ENCODE measurements around the gene MAD1L1.

MAD1L1 gene

GRCh38 chr7:2019711-2020511 lies 212.8 kb downstream of the MAD1L1 start:
- H3K27me3 ChIP-seq (ENCODE audit: insufficient read depth, low read length) = no peaks in the 10 kb centered on the region
- H3K36me3 ChIP-seq (ENCODE audit: insufficient read depth, low read depth, low read length) = no peaks in the 10 kb centered on the region; the same call in 1 of the 2 replicates
- no peak overlapping the region for H3K27ac ChIP-seq (ENCODE audit: low read length)
- H3K4me1 ChIP-seq (ENCODE audit: insufficient read depth, low read length) = no peaks in the 10 kb centered on the region
- H3K9me3 ChIP-seq (ENCODE audit: insufficient read depth, low read depth, low read length) = peaks cover 2% of the 10 kb centered on the region; the same call in 1 of the 2 replicates
- H3K9ac ChIP-seq (ENCODE audit: low read depth, low read length) = no peak overlapping the region
- no peak overlapping the region for H3K4me3 ChIP-seq (ENCODE audit: low read length)

GRCh38 chr7:2019461-2019710 lies 213.4 kb downstream of the MAD1L1 start:
- Histone ChIP-seq H3K9ac (ENCODE audit: low read depth, low read length) (no peak overlapping the region), H3K27ac (ENCODE audit: low read length) (no peak overlapping the region)

GRCh38 chr7:2018569-2019460 lies 213.9 kb downstream of the MAD1L1 start:
- H3K27me3 ChIP-seq (ENCODE audit: insufficient read depth, low read length) = no peaks in the 10 kb centered on the region
- H3K9ac ChIP-seq (ENCODE audit: low read depth, low read length) = no peak overlapping the region
- H3K27ac ChIP-seq (ENCODE audit: low read length) = no peak overlapping the region
- no peaks in the 10 kb centered on the region for H3K36me3 ChIP-seq (ENCODE audit: insufficient read depth, low read depth, low read length)
- no peak overlapping the region for H3K4me3 ChIP-seq (ENCODE audit: low read length)
- H3K9me3 ChIP-seq (ENCODE audit: insufficient read depth, low read depth, low read length) = no peaks in the 10 kb centered on the region
- H3K4me1 ChIP-seq (ENCODE audit: insufficient read depth, low read length) = no peaks in the 10 kb centered on the region

More at GRCh38 chr7:2019461-2019710, 213.4 kb downstream of the MAD1L1 start:
- no peaks in the 10 kb centered on the region for H3K9me3 ChIP-seq (ENCODE audit: insufficient read depth, low read depth, low read length)
- no peaks in the 10 kb centered on the region for H3K36me3 ChIP-seq (ENCODE audit: insufficient read depth, low read depth, low read length)
- H3K4me1 ChIP-seq (ENCODE audit: insufficient read depth, low read length) = no peaks in the 10 kb centered on the region
- no peak overlapping the region for H3K4me3 ChIP-seq (ENCODE audit: low read length)
- no peaks in the 10 kb centered on the region for H3K27me3 ChIP-seq (ENCODE audit: insufficient read depth, low read length)

DNA sequence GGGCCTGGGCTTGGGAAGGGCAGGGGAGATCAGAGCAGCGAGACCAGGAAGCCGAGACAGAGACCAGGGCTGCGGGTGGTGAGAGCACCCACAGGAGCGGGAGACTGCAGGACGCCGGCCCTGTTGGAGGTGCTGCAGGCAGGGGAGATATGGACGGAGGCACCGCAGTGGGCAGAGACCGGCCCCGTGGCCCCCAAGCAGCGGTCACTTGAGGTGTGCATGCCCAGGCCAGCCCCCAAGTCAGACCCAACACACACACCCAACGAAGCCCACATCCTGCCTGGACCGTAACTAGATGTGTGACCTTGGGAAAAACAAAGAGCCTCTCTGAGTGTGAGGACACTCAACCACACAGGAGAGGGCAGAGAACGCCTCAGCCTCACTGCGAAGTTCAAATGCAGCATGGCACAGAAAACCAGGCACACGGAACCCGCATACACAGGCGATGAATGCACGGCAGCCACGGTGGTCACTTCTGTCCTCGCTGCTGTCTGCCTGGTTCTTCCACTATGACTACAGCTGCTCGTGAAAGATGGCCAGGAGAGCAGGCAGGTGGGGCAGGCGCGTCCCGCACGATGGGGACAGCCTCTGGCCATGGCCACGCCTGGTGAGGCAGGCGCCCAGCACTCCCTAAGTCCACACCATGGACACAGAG lies 214.7 kb downstream of the MAD1L1 start:
- H3K27ac ChIP-seq (ENCODE audit: low read length) = no peak overlapping the region
- no peak overlapping the region for H3K4me3 ChIP-seq (ENCODE audit: low read length)
- H3K9me3 ChIP-seq (ENCODE audit: insufficient read depth, low read depth, low read length) = no peaks in the 10 kb centered on the region
- H3K36me3 ChIP-seq (ENCODE audit: insufficient read depth, low read depth, low read length) = no peaks in the 10 kb centered on the region
- H3K4me1 ChIP-seq (ENCODE audit: insufficient read depth, low read length) = no peaks in the 10 kb centered on the region
- no peaks in the 10 kb centered on the region for H3K27me3 ChIP-seq (ENCODE audit: insufficient read depth, low read length)
- no peak overlapping the region for H3K9ac ChIP-seq (ENCODE audit: low read depth, low read length)

GRCh38 chr7:2017481-2017891 lies 215.3 kb downstream of the MAD1L1 start:
- Histone ChIP-seq H3K9ac (ENCODE audit: low read depth, low read length) (no peak overlapping the region), H3K9me3 (ENCODE audit: insufficient read depth, low read depth, low read length) (no peaks in the 10 kb centered on the region), H3K27ac (ENCODE audit: low read length) (no peak overlapping the region), H3K27me3 (ENCODE audit: insufficient read depth, low read length) (no peaks in the 10 kb centered on the region), H3K4me3 (ENCODE audit: low read length) (no peak overlapping the region), H3K4me1 (ENCODE audit: insufficient read depth, low read length) (no peaks in the 10 kb centered on the region), H3K36me3 (ENCODE audit: insufficient read depth, low read depth, low read length) (no peaks in the 10 kb centered on the region)

GRCh38 chr7:2016761-2017480 lies 215.8 kb downstream of the MAD1L1 start:
- Histone ChIP-seq H3K9ac (ENCODE audit: low read depth, low read length) (no peak overlapping the region), H3K27me3 (ENCODE audit: insufficient read depth, low read length) (no peaks in the 10 kb centered on the region), H3K4me1 (ENCODE audit: insufficient read depth, low read length) (no peaks in the 10 kb centered on the region), H3K27ac (ENCODE audit: low read length) (no peak overlapping the region), H3K4me3 (ENCODE audit: low read length) (no peak overlapping the region), H3K9me3 (ENCODE audit: insufficient read depth, low read depth, low read length) (no peaks in the 10 kb centered on the region), H3K36me3 (ENCODE audit: insufficient read depth, low read depth, low read length) (no peaks in the 10 kb centered on the region)

DNA sequence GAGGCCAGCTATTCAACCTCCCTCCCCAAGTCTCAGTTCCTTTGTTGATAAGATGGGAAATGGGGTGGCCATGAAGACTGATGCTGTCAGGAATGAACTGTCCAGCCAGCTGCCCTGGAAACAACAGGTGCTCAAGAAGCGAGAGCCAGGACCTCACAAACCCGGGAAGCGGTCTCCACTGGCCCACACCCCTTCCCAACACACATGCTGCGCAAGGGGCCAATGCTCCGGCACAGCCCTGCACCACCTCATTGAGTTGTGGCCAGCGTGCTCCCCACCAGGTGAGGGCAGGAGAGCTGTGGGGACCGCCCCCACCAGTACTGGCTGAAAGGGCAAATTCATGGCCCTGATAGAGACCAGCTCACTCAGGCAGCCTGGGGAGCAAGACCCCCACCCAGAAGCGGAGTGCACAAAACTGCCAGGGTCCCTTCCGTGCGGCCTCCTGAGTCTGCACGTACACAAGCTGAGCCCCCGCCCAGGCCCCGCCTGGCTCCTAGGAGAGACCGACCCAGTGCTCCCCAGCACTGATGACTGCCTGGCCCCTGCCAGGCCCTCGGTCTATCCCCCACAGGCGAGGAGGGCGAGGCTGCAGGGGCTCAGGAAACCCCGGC lies 216.6 kb downstream of the MAD1L1 start:
- no peaks in the 10 kb centered on the region for H3K4me1 ChIP-seq (ENCODE audit: insufficient read depth, low read length)
- no peaks in the 10 kb centered on the region for H3K27me3 ChIP-seq (ENCODE audit: insufficient read depth, low read length)
- H3K4me3 ChIP-seq (ENCODE audit: low read length) = no peak overlapping the region
- H3K27ac ChIP-seq (ENCODE audit: low read length) = no peak overlapping the region
- no peaks in the 10 kb centered on the region for H3K9me3 ChIP-seq (ENCODE audit: insufficient read depth, low read depth, low read length)
- H3K36me3 ChIP-seq (ENCODE audit: insufficient read depth, low read depth, low read length) = no peaks in the 10 kb centered on the region
- no peak overlapping the region for H3K9ac ChIP-seq (ENCODE audit: low read depth, low read length)

- no peaks in the 10 kb centered on the region for H3K27me3 ChIP-seq (ENCODE audit: insufficient read depth, low read length)
- no peak overlapping the region for H3K27ac ChIP-seq (ENCODE audit: low read length)
- no peak overlapping the region for H3K4me3 ChIP-seq (ENCODE audit: low read length)
- H3K9ac ChIP-seq (ENCODE audit: low read depth, low read length) = no peak overlapping the region
- no peaks in the 10 kb centered on the region for H3K9me3 ChIP-seq (ENCODE audit: insufficient read depth, low read depth, low read length)
- H3K36me3 ChIP-seq (ENCODE audit: insufficient read depth, low read depth, low read length) = no peaks in the 10 kb centered on the region
- H3K4me1 ChIP-seq (ENCODE audit: insufficient read depth, low read length) = no peaks in the 10 kb centered on the region
Observed at GRCh38 chr7:2015251-2015871, 217.4 kb downstream of the MAD1L1 start.

DNA sequence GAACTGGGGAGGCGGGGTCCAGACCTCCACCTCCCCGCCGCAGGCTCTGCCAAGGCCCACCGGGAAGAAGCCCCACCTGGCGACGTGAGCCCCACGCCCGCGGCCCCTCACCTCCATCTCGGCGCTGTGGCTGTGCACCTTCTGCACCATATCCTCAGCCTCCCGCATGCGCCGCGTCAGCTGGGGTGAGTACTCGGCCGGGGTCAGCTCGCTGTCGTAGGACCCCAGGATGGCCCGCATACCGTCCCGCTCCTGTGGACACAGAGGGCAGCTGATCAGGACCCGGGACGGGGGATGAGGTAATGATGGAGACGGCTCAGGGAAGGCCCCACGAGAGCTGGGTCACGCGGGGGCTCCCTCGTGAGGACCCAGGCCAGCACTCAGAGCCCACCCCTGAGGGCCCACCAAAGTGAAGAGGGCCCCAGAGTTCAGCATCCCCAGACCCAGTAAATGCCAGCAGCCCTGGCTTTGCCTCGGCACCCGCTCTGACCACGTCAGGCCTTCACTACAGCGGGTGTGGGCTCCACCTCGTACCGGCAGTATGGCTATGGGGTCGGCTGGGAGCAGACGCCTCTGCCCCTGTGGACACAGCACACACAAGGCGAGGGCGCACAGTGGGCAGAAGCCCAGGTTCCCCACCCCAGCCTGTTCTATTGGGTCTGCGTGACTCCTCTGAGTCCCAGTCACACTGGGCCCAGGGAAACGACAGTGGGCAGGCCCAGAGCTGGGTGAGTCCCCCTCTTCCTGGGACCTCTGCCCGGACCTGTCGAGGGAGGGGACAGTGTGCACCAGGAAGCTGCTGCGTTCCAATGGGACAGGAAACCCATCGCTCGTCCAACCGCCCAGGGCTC lies 218.1 kb downstream of the MAD1L1 start:
- no peaks in the 10 kb centered on the region for H3K9me3 ChIP-seq (ENCODE audit: insufficient read depth, low read depth, low read length)
- H3K27ac ChIP-seq (ENCODE audit: low read length) = no peak overlapping the region
- no peaks in the 10 kb centered on the region for H3K4me1 ChIP-seq (ENCODE audit: insufficient read depth, low read length)
- H3K4me3 ChIP-seq (ENCODE audit: low read length) = no peak overlapping the region
- H3K27me3 ChIP-seq (ENCODE audit: insufficient read depth, low read length) = no peaks in the 10 kb centered on the region
- no peak overlapping the region for H3K9ac ChIP-seq (ENCODE audit: low read depth, low read length)
- no peaks in the 10 kb centered on the region for H3K36me3 ChIP-seq (ENCODE audit: insufficient read depth, low read depth, low read length)
